ENCODE data around the gene HMGN2. TPM values are rescaled to one million over a fixed set of nuclear protein-coding genes. Genes with fewer than 3 reads are reported as not detected.
A peak's percentile ranks its signal among the peaks of the same experiment; 100 is the strongest.

Gene HMGN2
- total and polyA plus RNA-seq, 2 donors (not counting 1 experiment from before 2014, with no cell fraction given): 326 to 457 TPM

DNA sequence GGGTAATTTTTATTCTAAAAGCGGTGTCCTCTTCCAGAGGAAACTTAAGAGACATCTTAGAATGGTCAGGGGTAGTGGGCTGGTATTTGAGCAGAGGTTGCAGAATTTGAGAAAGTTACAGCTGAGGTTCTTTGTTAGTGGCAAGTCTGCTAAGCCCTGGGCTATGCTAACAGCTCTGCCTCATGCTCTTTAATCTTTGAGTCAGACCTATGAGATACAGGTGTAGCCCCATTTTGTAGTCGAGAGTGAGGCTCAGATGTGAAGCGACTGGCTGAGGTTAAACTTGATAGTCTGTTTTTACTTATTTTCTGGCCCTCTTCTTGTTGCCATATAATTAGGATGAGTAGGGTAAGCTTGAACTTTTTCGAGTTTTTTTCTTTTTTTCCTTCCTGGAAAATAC, 4.7 kb downstream of the HMGN2 start:
- Mint-ChIP-seq H3K27ac (no peak overlapping the region), H3K9me3 (ENCODE audit: insufficient read depth) (no peaks in the 10 kb centered on the region), H3K4me3 (no peak overlapping the region), H3K27me3 (no peaks in the 10 kb centered on the region), H3K4me1 (peaks cover 42% of the 10 kb centered on the region)
- Histone ChIP-seq H3K4me2 (replicated peaks; ENCODE audit: low read depth, low read length, poor library complexity, severe bottlenecking) (no peak overlapping the region), H2AFZ (ENCODE audit: insufficient read depth, low read depth, low read length, poor library complexity, severe bottlenecking) (no peak overlapping the region), H3K9ac (ENCODE audit: low read length) (no peak overlapping the region), H3K36me3 (replicated peaks in 1 of 2; ENCODE audit: control extremely low read depth in 1 of 2, control insufficient read depth in 1 of 2, extremely low read depth in 1 of 2, insufficient read depth in 2 of 2, low read length in 1 of 2) (peaks cover 9 to 47% of the 10 kb centered on the region in 2 experiments), H3K27me3 (replicated peaks in 1 of 4; ENCODE audit: control extremely low read depth in 1 of 4, control insufficient read depth in 3 of 4, insufficient read depth in 4 of 4, low read length in 3 of 4) (no peaks in the 10 kb centered on the region), H3K79me2 (ENCODE audit: control insufficient read depth, insufficient read depth, low read length) (peaks cover 25% of the 10 kb centered on the region), H3K27ac (ENCODE audit: low read length in 2 of 2) (peak overlapping the region in 1 of 2 donors; percentile 19), H4K20me1 (ENCODE audit: control insufficient read depth, insufficient read depth, low read length, poor library complexity, severe bottlenecking) (peaks cover 41% of the 10 kb centered on the region), H3K4me1 (ENCODE audit: control insufficient read depth in 2 of 2, insufficient read depth in 2 of 2, low read length in 2 of 2) (peaks cover 14 to 16% of the 10 kb centered on the region in 2 donors), H3K9me3 (ENCODE audit: control extremely low read depth in 1 of 3, control insufficient read depth in 2 of 3, insufficient read depth in 1 of 3, low read length in 2 of 3) (no peaks in the 10 kb centered on the region), H3K4me3 (ENCODE audit: control extremely low read depth in 1 of 5, extremely low read depth in 1 of 5, insufficient read depth in 1 of 5, low read depth in 2 of 5, low read length in 4 of 5) (no peak overlapping the region)
- 93% methylated on average over 2 of the region's 4 CpGs for WGBS (ENCODE audit: insufficient coverage)
- intact Hi-C loops (cut with micrococcal nuclease): loop anchor here (10.0 kb wide), 1 partner anchor 428 kb away; the partner anchor contains the start of gene GPATCH3
- ChIA-PET CTCF (no interaction called here), POLR2A (no interaction called here)
- ATAC-seq (ENCODE audit: low read depth) (no peak), DNase-seq (no peak)
- no peak for TF ChIP-seq EZH2 (IDR thresholded peaks at IDR 0.05; ENCODE audit: borderline replicate concordance, insufficient read depth, low read depth, low read length, poor library complexity, severe bottlenecking)
- TF ChIP-seq, protein P1, sequence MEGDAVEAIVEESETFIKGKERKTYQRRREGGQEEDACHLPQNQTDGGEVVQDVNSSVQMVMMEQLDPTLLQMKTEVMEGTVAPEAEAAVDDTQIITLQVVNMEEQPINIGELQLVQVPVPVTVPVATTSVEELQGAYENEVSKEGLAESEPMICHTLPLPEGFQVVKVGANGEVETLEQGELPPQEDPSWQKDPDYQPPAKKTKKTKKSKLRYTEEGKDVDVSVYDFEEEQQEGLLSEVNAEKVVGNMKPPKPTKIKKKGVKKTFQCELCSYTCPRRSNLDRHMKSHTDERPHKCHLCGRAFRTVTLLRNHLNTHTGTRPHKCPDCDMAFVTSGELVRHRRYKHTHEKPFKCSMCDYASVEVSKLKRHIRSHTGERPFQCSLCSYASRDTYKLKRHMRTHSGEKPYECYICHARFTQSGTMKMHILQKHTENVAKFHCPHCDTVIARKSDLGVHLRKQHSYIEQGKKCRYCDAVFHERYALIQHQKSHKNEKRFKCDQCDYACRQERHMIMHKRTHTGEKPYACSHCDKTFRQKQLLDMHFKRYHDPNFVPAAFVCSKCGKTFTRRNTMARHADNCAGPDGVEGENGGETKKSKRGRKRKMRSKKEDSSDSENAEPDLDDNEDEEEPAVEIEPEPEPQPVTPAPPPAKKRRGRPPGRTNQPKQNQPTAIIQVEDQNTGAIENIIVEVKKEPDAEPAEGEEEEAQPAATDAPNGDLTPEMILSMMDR (IDR thresholded peaks at IDR 0.05): no peak

DNA sequence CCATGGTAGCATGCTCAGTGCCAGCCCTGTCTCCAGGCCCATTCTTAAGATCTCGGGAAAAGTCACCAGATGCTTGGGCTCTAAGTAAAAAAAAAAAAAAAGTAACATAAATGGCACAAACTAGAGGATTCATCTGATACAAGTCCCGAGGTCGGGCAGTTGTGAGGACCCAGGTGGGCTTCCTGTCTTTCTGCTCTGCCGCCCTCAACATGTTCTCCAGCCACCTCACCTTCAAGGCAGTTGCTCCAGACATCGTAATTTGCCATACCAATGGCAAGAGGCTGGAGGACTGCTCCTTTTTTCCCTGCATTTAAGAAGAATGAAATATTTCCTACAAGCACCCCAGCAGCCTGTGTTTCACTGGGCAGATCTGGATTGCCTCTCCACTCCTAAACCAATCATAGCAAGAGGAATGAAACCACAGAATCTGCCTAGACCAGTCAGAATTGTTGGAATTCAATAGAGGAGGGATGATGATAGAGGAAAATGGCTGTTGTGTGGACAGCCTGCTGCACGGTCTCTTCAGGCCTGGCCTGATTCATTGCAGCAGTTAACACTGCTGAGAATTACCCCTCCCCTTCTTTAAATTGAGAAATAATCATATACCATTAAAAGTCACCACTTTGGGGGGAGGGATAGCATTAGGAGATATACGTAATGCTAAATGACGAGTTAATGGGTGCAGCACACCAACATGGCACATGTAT, 5.4 kb downstream of the HMGN2 start:
- CTCF ChIA-PET: no interaction called here
- intact Hi-C loops (cut with micrococcal nuclease): loop anchor here (10.0 kb wide), 1 partner anchor 427 kb away; the partner anchor contains the start of gene GPATCH3

More for the DNA sequence above, 5.4 kb downstream of the HMGN2 start:
- H4K20me1 ChIP-seq (ENCODE audit: control insufficient read depth, insufficient read depth, low read length, poor library complexity, severe bottlenecking): peaks cover 41% of the 10 kb centered on the region
- POLR2A ChIA-PET: no interaction called here
- ATAC-seq (ENCODE audit: low read depth): no peak
- 59% methylated on average over 4 of the region's 8 CpGs for WGBS (ENCODE audit: insufficient coverage)
- Mint-ChIP-seq H3K4me1 (peaks cover 42% of the 10 kb centered on the region), H3K4me3 (no peak overlapping the region), H3K9me3 (ENCODE audit: insufficient read depth) (no peaks in the 10 kb centered on the region), H3K27me3 (no peaks in the 10 kb centered on the region), H3K27ac (peak overlapping the region; percentile 12)
- H3K9me3 ChIP-seq (ENCODE audit: control extremely low read depth in 1 of 3, control insufficient read depth in 2 of 3, insufficient read depth in 1 of 3, low read length in 2 of 3): no peaks in the 10 kb centered on the region
- H2AFZ ChIP-seq (ENCODE audit: insufficient read depth, low read depth, low read length, poor library complexity, severe bottlenecking): no peak overlapping the region
- peaks cover 9 to 47% of the 10 kb centered on the region in 2 experiments for H3K36me3 ChIP-seq (replicated peaks in 1 of 2; ENCODE audit: control extremely low read depth in 1 of 2, control insufficient read depth in 1 of 2, extremely low read depth in 1 of 2, insufficient read depth in 2 of 2, low read length in 1 of 2)
- TF ChIP-seq, protein P1 (IDR thresholded peaks at IDR 0.05): no peak
- TF ChIP-seq EZH2 (IDR thresholded peaks at IDR 0.05; ENCODE audit: borderline replicate concordance, insufficient read depth, low read depth, low read length, poor library complexity, severe bottlenecking): no peak
- no peaks in the 10 kb centered on the region for H3K27me3 ChIP-seq (replicated peaks in 1 of 4; ENCODE audit: control extremely low read depth in 1 of 4, control insufficient read depth in 3 of 4, insufficient read depth in 4 of 4, low read length in 3 of 4)
- peak overlapping the region in 1 of 2 donors; percentile 19 for H3K27ac ChIP-seq (ENCODE audit: low read length in 2 of 2)
- no peak overlapping the region for H3K4me2 ChIP-seq (replicated peaks; ENCODE audit: low read depth, low read length, poor library complexity, severe bottlenecking)
- no peak overlapping the region for H3K9ac ChIP-seq (ENCODE audit: low read length)
- H3K4me1 ChIP-seq (ENCODE audit: control insufficient read depth in 2 of 2, insufficient read depth in 2 of 2, low read length in 2 of 2): peaks cover 13 to 16% of the 10 kb centered on the region in 2 donors
- no peak for DNase-seq
- no peak overlapping the region for H3K4me3 ChIP-seq (ENCODE audit: control extremely low read depth in 1 of 5, extremely low read depth in 1 of 5, insufficient read depth in 1 of 5, low read depth in 2 of 5, low read length in 4 of 5)
- H3K79me2 ChIP-seq (ENCODE audit: control insufficient read depth, insufficient read depth, low read length): peaks cover 25% of the 10 kb centered on the region

Data from B cell (primary cell).